AG09319 (cell line): ENCODE measurements around the gene TRAK1.

ENCODE experiments used
- DNase-seq: peaks from one replicate; pipeline ENCODE4 v3.0.0-alpha.2; 2010; ENCODE audit warnings: low read depth; ENCODE audit errors: extremely low read depth
- TF ChIP-seq, protein P1 (sequence below): IDR thresholded peaks from 2 replicates; pipeline ENCODE4 v1.5.1; 2011; ENCODE audit warnings: low read depth, mild to moderate bottlenecking, inconsistent platforms, low read length, moderate library complexity

Gene TRAK1

DNA sequence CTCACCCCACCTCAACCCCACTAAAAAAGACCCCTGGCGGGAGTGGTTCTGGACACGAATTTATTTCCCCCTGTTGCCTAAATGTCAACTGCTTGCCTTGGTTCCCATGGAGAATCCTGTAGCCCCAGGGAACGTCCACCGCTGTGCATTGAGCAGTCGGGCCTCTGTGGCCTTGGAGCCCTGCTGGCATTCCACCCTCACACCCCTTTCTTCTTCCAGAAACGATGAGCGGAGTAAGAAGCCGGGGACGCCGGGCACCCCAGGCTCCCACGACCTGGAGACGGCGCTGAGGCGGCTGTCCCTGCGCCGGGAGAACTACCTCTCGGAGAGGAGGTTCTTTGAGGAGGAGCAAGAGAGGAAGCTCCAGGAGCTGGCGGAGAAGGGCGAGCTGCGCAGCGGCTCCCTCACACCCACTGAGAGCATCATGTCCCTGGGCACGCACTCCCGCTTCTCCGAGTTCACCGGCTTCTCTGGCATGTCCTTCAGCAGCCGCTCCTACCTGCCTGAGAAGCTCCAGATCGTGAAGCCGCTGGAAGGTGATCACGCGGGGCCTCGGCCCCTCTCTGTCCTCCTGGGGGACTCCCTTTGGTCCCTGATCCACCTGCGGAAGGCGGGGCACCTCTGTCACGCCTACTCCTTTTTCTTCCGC, 111.2 kb downstream of the TRAK1 start:
- TF ChIP-seq, protein P1, sequence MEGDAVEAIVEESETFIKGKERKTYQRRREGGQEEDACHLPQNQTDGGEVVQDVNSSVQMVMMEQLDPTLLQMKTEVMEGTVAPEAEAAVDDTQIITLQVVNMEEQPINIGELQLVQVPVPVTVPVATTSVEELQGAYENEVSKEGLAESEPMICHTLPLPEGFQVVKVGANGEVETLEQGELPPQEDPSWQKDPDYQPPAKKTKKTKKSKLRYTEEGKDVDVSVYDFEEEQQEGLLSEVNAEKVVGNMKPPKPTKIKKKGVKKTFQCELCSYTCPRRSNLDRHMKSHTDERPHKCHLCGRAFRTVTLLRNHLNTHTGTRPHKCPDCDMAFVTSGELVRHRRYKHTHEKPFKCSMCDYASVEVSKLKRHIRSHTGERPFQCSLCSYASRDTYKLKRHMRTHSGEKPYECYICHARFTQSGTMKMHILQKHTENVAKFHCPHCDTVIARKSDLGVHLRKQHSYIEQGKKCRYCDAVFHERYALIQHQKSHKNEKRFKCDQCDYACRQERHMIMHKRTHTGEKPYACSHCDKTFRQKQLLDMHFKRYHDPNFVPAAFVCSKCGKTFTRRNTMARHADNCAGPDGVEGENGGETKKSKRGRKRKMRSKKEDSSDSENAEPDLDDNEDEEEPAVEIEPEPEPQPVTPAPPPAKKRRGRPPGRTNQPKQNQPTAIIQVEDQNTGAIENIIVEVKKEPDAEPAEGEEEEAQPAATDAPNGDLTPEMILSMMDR, result no peak
- no peak for DNase-seq

DNA sequence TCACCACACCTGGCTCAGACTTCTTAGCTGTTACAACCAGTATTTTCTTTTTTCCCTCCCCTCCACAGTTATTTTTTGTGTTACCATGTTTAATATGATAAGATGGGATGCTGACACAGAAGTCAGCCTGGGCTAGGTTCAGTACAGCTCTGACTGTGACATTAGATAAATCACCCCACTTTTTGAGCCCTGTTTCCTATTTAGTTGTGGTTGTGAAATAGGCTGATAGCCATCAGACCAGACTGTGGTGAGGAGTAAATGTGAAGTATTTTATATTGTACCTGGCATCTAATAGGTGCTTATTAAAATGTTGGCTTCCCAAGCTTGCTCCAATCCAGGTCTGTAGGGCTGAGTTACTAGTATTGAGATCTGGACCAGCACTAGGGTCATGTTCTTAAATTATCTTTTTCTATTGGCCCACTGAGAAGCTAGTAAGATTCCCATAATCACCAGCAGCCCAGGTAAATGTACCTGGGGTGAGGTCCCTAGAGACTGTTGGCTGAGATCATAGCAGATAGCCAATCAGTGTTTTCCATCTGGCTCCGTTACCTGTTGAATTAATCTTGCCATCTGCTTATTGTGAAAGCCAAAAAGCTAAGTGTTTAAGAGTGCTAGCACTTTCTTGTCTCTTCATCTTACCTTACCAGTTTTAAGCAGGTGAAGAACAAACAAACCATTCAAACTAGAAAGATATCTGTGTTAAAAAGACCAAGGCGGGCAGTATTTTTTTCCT, 113.9 kb downstream of the TRAK1 start:
- TF ChIP-seq, protein P1, result no peak
- no peak for DNase-seq

DNA sequence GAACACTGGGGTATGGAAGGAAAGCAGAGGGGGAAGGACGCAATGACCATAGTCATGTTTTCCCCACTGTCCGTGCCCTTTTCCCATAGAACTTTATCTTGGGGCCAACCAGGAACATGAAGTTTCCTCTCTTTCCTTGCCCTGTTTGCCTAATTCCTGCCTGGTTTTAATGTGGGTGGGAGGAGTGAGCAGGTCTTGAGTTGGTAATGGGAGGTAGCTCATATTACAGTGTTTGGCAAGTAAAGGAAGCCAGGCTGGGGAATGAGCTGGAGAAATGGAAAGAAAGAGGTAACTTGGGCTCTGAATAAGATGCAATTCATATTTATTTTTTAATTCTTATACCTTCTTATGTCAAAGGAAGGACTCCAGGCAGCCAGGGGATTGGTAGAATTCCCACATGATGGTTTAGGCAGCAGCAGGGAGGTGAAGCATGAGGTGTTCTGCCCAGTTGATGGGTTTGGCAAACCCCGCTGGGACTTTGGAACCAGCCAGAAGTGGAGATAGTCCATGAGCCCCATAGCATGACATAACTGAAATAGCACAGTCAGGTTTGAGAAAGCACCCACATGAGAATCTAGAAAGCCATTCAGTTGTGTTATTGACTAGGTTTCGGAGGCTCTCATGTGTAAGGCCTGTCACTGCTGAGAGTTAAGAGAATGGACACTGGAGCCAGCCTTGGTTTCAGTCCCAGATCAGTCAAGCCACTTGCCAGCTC, 114.8 kb downstream of the TRAK1 start:
- TF ChIP-seq, protein P1, result no peak
- DNase-seq, result no peak

DNA sequence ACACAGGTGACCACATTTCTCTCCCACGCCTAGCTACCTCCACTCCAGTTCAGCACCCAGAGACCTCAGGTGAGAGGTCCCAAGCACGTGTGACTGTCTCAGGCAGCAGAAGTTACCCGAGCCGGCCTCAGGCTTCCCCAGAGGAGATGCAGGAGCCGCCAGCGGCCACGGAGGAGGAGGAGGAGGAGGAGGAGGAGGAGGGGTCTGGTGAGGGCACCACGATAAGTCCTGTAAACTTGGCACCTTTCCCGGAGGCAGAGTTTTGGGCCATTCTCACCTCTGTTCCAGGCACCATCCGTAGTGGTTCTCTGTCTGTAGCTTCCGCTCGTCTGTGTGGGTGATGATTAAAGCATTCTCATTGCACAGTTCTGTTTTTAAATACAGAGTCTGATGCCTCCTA, 118.8 kb downstream of the TRAK1 start:
- no peak for DNase-seq
- TF ChIP-seq, protein P1, result no peak

DNA sequence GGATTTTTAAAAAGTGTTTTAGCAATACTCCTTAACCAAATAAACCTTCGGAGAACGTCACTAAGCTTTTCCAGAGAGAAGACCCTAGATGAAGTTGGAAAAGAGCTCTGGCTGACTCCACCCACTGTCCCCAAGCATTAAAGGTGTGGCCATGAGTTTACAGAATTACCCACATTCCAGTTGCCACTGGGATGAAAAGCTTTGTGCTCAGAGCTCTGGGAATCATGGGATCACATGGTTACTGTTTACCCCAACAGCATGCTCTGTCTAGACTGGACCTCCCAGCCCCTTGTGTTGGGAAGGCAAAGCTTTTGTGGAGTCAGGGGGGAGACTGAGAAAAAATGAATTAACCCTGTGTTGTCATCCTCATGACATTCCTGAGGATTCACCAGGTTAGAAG, 119.6 kb downstream of the TRAK1 start:
- DNase-seq, result no peak
- TF ChIP-seq, protein P1, result no peak

DNA sequence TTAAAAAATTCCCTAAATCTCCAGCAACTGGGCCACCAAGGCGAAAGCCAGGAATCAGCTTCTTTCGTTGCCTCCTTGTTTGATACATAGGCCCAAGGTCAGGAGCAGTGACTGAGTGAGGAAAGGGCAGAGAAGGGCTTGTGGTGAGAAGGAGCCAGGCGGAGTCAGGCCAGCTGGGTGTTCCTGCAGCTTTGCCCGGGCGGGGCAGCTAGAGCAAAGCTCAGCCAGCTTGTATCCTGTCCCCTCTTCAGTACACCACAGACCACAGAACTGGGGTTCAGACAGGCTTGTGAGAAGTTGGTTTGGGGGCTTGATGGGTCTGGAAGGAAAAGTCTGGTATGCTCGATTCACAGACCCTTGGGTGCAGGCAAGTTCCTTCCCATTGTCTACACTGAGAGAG, 122.3 kb downstream of the TRAK1 start:
- TF ChIP-seq, protein P1, result no peak
- no peak for DNase-seq

DNA sequence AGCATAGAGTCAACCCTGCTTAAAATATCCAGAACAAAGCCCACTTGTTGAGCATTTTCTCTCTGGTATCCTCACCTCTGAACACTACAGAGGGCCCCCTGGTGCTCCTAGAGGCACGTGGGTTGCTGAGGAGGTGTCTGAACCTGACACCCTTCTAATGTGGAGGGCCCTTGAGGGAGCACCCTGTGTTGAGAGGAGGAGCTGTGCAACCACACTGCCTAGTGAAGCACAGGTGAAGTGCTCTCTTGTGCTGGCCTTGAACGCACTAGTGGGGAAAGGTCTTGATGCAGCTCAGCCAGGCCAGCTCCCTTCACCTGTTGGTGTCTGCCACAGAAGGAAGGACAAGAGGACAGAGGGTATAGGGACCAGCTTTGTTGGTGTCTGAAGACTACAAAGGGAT, 122.9 kb downstream of the TRAK1 start:
- TF ChIP-seq, protein P1, result no peak
- no peak for DNase-seq
